ENCODE results near the gene PGAP1.

Gene PGAP1

DNA sequence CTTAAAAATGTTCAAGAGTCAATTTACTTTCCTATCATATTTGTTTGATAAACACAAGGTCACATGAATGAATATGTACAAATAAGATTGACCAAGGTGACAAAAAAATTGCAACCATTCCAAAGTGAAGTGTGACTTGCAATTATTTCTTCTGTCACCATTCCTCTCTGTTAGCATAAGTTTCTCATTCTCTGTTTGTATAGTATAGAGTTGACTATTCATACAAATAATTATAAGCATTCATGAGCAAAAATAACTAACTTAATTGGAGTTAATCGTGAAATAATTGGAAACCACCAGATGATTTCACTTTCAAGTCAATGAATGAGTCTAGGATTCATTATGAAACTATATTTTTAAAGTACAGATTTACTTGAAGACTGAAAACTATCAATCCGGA lies 42.1 kb downstream of the PGAP1 start:
- no peak for DNase-seq

DNA sequence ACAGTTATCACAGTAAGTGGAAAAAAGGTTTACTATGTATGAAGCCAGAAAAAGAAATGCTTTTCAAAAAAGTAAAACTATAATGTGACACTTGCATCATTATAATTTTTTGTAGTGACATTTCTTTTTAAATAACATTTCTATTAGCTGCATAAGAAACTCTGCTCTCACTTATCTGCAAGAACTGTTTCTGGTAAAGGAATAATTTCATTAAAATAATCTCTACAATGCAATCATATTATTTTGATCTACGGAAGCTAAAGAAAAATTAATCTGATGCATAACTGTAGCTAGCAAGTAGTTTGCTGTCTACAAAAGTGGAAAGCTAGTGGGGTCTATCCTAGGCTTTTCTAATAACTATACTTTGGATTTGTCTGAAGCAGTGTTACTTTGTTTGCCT lies 50.1 kb downstream of the PGAP1 start:
- DNase-seq = no peak

DNA sequence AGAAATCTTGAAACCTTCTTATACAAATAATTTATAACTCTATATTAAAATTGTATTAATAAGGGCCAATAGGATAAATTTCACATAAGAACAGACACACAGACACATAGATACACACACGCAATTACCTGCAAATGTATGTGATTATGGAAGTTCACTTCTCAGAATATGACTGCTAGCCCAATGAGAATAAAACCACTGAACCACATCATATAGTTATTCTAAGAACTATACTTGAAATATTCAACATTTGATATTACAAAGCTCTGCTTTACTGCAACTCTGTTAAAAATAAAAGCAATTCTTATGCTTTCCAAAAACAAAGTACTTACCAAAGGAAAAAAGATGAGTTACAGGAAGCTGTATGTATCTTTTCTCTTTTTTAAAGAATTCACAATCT lies 51.1 kb downstream of the PGAP1 start:
- DNase-seq = no peak

DNA sequence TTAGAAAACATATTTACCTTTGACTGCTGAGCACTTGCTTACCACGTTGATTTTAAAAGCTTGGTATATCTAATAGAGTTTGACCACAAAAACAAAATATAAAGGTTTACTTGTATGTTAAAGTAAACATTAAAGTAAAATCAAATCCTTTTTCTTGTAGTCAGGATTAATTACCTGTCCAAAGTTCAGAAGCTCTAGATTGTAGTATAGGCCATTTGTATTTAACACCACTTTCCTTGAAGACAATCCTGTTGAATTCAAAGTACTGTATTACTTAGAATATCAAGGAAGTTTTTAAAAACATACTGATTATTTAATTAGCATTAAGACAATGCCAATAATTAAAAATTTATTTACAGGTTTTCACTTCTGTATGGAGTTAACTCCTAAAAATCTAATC lies 53.0 kb downstream of the PGAP1 start:
- no peak for DNase-seq

DNA sequence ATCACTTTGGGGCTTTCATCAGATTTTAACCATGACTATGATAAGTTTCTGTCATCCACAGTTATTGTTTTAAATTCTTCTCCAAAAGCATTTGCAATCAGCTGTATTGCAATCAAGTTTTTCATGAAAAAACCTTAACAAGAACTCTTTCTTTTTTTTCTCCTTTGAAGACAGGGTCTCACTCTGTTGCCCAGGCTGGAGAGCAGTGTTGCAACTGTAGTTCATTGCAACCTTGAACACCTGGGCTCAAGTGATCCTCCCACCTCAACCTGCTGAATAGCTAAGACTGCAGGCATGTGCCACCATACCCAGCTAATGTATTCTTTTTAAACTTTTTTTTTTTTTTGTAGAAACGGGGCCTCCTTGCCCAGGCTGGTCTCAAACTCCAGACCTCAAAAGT lies 71.9 kb downstream of the PGAP1 start:
- DNase-seq = no peak

DNA sequence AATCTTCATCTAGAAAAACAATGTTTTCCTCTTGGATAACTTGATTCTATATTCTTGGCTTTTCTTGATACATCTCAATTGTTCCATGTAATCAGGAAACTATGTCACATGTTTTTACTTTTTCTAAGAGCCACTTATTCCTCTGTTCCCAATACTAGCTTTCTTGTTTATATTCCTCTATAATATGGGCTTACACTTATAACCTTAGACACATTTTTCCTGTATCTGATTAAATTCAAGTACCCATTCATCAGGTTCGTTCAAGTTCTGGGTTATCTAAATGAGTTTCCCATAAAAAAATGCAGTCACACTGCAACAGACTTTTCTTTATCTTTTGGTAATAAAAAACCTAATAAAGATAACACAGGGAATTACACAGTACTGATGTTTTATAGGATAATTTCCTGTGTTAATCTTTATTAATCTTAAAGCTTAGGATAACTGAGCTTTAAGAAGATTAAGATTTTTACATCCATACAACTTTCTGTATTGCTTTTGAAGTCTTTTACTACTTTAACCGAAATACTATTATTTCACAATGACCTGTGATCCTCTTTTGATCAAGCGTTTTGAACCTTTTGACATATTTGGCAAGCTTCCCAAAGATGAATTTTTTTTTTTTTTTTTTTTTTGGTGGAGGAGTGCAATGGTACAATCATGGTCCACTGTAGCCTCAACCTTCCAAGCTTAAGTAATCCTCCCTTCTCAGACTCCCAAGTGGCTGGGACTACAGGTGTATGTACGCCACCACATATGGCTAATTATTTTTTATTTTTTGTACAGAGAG lies 73.0 kb downstream of the PGAP1 start:
- no peak for DNase-seq

DNA sequence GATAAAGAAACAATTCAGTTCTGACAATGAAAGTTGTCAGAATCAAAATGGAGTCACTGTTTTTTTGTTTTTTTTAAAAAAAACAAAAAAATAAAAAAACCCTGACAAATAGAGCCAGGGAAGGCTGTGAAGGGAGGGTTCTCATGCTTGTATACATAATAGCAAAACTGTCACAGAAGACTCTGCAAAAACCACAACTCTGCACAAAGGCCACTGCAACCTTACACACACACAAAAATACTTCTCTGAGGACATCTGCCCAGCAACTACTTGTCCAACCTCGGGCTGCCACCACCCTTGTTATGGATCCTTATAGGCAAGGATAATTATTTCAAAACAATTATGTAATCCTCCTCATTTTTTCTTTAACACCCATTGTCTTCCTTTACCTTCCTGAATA lies 75.4 kb downstream of the PGAP1 start:
- DNase-seq = no peak

DNA sequence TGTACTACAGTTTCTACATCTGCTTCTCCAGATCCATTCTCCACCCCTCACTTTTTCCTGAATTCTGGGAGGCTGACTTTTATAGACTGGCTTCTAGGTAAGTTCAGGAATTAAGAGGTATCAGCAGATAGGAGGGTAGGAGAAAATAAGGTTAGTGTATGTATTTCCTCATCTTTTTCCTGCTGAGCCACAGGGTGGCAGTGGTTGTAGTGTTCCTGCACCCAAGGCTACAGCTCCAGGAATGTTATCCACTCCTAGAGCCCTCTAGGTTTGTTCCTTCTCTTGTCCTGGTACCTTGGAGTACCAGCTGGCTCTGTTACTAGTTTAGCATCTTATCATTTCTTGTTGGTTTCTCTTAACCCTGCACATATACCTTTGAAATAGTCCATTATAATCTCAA lies 76.6 kb downstream of the PGAP1 start:
- no peak for DNase-seq

DNA sequence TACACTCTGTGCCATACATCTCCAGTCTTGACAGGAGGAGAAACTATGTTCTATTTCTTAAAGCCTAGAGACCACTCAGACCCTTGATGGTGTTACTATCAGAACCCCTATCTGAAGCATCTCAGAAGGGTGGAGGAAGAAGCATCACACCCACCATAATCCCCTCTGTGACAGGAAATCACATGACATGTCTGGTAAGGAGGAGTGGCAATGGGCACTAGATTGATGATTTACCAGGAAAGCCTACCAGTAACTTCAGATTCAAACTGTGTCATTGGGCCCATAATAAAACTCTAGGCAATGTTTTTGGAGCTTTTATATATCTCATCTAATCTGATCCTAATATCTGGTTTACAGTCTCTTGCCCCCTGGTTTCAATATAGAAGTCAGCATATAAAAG lies 80.2 kb downstream of the PGAP1 start:
- DNase-seq = no peak

DNA sequence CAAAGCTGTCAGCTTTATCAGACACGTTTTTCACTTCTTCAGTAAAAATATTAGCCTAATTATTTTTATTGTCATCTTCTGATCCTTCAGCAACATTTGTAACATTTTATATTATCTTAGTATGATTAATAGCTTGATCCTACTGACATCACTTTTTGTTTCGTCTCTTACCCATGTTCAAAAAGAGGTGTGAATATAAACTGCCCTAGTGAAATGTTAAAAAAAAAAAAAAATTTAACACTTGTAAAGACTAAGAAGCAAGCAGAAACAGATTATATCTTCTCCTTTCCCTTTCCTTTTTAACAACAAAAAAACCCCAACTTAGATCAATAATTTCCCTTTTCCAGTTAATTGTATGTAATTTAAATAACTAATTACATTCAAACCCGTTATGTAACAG lies 81.1 kb downstream of the PGAP1 start:
- DNase-seq = no peak

DNA sequence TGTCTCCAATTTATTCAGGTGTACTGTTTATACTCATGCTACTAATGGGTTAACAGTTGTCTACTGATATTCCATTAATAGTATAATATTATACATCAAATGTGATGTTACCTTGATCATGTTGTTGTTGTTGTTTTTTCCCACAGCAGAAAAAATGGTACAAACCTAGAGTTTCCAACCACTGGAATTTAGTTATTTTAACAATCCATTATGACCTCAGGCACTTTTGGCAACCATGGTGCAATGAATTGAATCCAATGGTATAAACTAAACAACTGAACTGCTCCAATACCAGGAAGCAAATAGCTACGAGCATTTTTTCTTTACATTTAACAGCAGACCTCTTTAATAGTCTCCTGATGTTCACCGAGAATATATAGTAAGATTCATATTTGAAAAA lies 86.3 kb downstream of the PGAP1 start:
- DNase-seq = no peak

DNA sequence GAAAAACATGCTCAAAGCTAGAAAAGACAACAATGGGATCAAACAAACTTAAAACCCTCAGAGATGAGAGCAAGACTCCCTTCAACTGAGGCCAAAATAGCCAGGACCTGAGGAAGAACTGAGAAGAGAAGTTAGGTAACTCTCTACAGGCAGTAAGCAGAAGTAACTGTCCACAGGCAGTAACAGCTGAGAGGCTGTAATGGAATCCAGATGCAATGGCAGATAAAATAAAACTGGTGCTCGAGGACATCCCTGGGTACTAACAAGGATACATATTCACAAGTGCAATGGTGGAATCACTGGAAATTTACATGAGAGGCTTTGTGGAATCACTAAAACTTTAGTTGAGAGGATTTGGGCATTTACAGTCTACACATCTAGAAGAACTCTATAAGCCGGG lies 86.9 kb downstream of the PGAP1 start:
- no peak for DNase-seq

DNA sequence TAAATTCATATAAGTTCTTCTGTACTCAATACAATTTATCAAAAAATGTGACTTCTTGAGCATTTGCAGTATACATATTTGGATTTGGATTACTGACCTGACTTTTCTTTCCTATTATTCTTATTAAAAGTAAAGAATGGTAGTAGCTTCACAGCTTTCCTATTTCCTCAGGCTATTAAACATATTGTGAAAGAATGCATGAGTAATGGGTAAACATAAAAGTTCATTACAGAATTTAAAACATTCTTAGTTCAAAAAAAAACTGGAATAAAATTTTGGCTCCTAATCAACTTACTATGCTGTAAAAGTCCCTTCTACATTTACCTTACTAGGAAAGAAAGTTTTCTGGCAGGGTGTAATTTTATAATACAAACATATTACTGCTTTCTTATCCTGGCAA lies 90.1 kb downstream of the PGAP1 start:
- no peak for DNase-seq

DNA sequence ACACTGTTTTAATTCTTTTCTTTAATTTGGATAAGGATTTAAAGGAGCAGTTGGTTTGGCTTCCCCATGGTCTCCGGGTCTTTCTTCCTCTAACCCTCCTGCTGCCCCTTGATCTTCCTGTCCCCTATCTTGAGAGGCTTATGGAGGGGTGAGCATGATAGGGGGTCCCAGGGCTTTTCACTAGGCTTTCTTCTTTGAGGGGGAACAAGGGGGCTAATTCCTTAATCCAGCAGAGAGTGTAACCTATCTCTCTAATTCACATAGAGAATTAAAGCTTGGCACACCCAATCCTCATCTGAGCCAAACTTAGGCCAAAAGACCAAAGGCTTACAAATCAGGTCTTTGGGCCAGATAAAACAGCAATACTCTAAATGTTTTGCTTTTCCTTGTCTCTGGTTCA lies 95.8 kb downstream of the PGAP1 start:
- DNase-seq = no peak

DNA sequence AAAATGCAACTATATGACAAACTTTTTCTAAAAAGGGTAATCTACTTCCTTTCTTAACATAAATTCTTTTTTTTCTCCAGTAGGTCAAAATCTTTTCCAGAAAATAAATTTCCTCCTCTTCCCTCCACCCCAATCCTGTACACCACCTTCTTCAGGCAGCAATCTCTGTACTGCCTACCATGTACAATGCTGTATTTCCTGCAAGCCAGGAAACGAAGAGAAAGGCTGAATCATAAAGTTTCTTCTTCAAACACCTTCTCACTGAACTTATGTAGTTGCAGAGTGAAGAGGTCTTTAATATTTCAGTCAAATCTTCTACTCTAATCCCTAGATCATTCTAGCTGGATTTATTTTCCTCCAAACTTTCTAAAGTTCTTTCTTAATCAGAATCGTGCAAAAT lies 99.2 kb downstream of the PGAP1 start:
- no peak for DNase-seq

DNA sequence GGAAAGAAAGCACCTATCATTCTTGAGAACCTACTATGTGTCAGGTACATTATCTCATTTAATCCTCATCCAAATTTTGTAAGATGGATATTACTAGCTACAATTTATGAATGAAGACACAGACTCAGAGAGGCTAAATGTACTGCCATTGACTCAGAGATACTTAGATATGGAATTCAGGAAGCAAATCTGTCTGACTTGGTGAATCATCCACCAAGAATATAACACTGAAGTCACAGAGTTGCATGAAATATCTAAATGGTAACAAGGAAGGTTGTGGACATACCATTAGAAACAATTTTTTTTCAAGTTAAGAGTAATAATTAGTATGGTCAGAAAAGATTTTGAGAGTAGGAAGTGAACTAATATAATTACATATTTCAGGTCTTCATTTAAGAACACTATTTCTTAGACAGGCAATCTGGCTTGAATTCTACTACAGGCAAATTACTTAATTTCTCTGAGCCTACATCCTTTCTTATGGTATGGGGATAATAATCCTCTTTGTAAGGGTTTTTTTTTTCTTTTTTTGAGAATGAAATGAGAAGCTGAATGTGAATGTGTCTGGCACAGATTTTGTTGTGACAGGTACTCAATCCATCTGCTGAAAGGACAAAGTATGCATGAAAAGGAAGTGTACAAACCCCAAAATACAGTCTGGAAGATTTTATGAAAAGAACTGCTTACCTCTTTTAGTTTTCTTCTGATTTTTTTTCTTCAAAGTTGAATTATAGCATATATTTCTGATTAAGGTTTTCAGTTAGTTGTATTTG lies 102.6 kb downstream of the PGAP1 start:
- no peak for DNase-seq

DNA sequence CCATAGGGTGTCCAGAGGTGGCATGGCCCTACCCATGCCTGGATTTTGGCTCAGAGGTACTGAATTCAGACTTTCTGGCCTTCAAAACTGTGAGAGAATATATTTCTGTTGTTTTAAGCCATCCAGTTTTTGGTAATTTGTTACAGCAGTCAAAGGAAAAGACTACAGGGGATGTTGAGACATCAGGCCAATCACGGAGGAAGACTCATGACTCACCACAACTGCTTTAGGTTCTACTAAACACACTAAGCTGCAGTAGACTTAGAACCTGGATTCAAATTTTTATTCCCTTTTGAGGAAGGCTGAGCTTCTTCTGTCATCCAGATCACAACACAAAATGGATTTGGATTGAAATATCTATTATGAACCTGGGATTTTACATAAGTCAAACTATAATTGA lies 105.3 kb downstream of the PGAP1 start:
- no peak for DNase-seq

DNA sequence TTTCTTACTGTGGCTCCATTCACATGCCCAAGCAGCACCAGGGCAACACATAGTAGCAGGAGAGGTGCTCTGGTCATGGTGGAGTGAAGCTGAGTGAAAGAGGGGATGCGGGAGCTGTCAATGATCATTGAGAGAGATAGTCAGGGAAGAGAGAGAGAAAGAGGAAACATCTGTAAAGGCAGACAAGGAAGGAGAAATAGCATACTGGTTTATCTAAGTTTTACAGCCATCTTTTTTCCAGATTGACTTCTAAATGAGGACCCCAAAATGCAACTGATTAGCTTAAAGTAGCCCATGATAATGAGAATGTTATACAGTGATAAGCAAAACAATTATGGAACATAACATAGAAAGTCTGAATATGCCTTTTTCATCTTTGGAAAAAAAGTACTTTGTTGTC lies 117.2 kb downstream of the PGAP1 start, which contains the start of gene C2orf66:
TSS of gene C2orf66 (minus strand) at position 96 of the 400 bp plus-strand sequence. CDS start at position 77, 19 bp downstream.
- no peak for DNase-seq

DNA sequence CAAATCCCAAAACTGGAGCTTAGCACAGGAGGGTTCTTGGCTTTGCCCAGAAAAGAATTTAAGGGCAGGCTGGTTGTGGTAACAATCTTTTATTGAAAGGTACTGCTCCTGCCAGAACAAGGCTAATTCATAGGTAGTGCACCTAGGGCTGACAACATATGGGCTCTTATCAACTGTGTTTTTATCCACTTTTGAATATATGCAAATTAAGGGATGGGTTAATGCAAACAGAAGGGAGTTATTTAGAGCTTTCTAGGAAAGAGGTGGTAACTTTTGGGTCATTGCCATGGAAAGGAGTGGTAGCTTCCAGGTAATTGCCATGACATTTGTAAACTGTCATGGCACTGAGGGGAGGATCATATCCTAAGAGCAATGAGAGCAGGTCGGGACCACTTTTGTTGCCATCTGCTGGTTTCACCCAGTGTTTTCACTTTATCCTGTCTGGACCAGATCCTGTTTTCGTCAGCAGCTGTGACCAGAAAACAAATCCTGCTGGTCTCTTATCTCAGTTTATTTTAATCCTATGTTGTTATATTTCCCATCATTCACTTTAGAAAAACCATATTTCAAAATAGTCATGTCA lies 118.3 kb downstream of the PGAP1 start:
- no peak for DNase-seq

DNA sequence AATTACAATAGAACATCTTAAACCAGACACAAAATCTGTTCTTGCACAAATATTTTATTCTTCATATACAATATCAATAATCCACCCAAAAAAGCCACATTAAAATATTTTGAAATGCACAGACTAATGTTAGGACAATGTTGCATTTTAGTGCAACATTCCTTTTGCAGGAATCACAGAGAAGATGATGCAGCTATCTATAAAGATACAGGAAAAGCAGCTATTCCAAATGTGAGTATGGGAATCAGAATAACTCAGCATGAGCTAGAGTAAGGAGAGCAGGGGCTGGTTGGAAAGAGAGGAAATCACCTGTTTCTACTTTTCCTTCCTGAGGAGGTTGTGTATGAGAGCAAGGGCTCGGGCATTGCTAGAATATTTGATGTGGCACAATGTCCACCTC lies 122.1 kb downstream of the PGAP1 start:
- no peak for DNase-seq

DNA sequence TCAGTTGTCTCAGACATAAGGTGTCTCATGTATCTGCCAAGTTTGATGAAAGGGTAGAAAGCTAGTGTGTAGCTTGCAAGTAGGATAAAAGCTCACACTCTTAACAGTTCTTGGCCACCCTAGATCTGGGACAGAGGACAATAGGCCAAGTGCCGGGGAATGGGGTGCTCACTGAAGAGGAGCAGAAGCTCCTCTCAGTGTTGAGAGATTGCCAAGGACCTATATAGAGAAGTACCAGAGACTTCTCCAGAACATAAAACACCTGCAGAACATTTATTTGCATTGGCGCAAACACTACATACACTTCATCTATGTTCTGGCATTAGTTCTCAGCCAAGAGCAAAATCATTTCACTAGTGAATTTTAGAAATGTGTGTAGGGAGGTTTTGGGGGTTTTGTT lies 124.1 kb downstream of the PGAP1 start:
- no peak for DNase-seq

DNA sequence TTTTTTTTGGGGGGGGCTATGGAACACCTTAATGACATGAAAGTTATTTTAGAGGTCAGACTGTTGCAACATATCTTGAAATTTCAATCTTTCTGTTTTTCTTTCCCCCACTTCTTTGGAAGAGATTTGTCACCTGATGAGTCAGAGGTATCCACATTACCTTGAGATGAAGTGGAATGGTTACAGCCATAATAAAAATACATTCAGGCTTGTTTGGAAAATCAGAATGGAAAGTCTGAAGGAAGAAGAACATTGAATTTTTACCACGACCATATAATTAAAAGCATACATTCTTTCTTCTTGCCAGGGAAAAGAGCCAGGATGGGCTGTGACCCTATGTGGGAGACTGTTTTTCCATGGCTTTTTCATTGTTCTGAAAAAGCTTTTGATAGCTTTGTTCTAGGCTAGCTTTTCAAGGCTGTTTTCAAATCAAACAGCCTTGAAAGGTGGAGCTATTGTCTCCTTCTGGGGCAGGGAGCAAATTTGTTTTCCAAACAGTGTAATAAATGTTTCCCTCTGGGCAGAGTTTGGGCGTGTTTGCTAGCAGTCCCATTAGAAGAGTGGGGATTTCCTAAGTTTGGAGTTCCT lies 124.7 kb downstream of the PGAP1 start:
- DNase-seq = no peak

DNA sequence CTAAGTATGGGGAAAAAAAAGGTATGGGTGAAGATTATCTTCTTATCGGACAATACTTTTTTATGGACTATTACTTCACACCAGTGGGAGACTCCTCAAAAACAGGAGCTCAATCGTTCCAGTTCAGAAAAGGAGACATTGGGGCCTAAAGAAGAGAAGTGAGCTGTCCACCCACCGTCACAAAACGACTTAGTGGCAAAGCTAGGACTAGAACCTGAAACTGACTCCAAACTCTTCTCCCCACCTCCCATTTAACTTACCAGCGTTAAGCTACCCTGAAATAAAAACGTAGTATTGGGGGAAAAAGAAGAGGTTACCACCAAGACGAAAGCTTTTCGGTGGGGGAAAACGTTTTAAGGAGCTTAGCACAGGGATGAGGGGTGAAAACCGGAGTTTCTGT lies 127.5 kb downstream of the PGAP1 start:
- DNase-seq = no peak

DNA sequence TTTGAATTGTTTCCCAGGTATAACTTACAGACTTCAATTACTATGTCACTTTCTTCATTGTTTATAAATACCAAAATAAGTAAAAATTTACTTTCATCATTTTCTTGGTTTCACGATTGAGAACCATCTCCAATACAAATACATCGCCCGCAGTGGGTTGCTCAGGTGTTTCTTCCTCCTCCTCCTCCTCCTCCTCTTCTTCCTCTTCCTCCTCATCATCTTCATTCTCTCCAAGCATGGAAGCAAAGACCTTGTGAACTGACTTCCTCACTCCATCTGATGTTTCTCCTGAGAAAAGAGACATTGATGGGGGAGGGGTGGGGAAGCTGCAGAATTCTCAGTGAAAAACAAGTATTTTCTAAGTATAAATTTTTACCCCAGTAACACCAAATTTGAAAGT lies 133.6 kb downstream of the PGAP1 start:
- DNase-seq = no peak

All from DMS79 treated with DMSO at 0.1 percent for 48 hours (cell line).